Stomach (tissue), 9 donors: ENCODE data around the gene SLC39A6. TPM values are rescaled to one million over a fixed set of nuclear protein-coding genes. Genes with fewer than 3 reads are reported as not detected.

Source experiments
- DNase-seq, 2 donors: peaks; one replicate each; pipeline versions ENCODE4 v3.0.0 to v3.0.0-alpha.2; 2013 to 2019
- H3K27ac ChIP-seq, 5 donors: fragments of 200-600 bp in 4 of 5; sonication (generic) in 4 of 5; one replicate each; pipeline ENCODE4 v1.5.1; 2013 to 2019; ENCODE audit warnings: mild to moderate bottlenecking in 1 of 5, moderate library complexity in 1 of 5
- H3K27me3 ChIP-seq, 3 donors: fragments of 200-600 bp; sonication (generic); one replicate each; pipeline ENCODE4 v1.5.1; 2017 to 2019; ENCODE audit warnings: mixed run types in 1 of 3
- H3K36me3 ChIP-seq, 4 donors: fragments of 200-600 bp; sonication (generic); 1 replicate in 3 of 4; 2 replicates in 1 of 4; pipeline ENCODE4 v1.5.1; 2016 to 2019
- H3K4me1 ChIP-seq, 4 donors: fragments of 200-600 bp; sonication (generic); one replicate each; pipeline ENCODE4 v1.5.1; 2016 to 2019
- H3K4me3 ChIP-seq, 4 donors: fragments of 200-600 bp; sonication (generic) in 3 of 4; one replicate each; pipeline ENCODE4 v1.5.1; 2016 to 2019; ENCODE audit warnings: mild to moderate bottlenecking in 1 of 4
- H3K9me3 ChIP-seq, 4 donors: fragments of 200-600 bp; sonication (generic); one replicate each; pipeline ENCODE4 v1.5.1; 2016 to 2019
- CTCF ChIP-seq, 7 experiments: fragments of 450-650 bp in 4 of 7; fragments of 200-600 bp in 3 of 7; sonication (generic) in 3 of 7; IDR thresholded peaks; one replicate each; pipeline ENCODE4 v1.5.1; 2016 to 2019; ENCODE audit warnings: antibody characterized with exemption in 7 of 7, control low read depth in 2 of 7, mild to moderate bottlenecking in 1 of 7
- EP300 ChIP-seq: sonication (generic); formaldehyde crosslinking; IDR thresholded peaks from one replicate; pipeline ENCODE4 v1.6.1; 2017; ENCODE audit warnings: antibody characterized with exemption
- POLR2A ChIP-seq, 4 donors: fragments of 450-650 bp; IDR thresholded peaks; one replicate each; pipeline ENCODE4 v1.6.1; 2016; ENCODE audit warnings: antibody characterized with exemption in 4 of 4, control low read depth in 2 of 4, mild to moderate bottlenecking in 1 of 4, moderate library complexity in 1 of 4
- POLR2AphosphoS5 ChIP-seq, 3 donors: sonication (generic); formaldehyde crosslinking; IDR thresholded peaks; one replicate each; pipeline ENCODE4 v1.6.1; 2016; ENCODE audit warnings: antibody characterized with exemption in 3 of 3
- WGBS, 5 donors: extraction: QIAGEN DNeasy Blood & Tissue Kit in 3 of 5; methylation state at CpG; one replicate each; pipeline versions ENCODE4 v1.1.5 to v1.1.7; 2013 to 2018; 5-methylcytosine and 5-hydroxymethylcytosine counted together
- intact Hi-C: fragments of 100-400 bp; cut with DNase I; formaldehyde crosslinking; loops from one replicate; pipeline ENCODE4 v1.15.1; 2023; ENCODE audit warnings: low total_unique reads
- polyA plus RNA-seq, 3 donors: library from polyadenylated mRNA; stranded (reverse); fragments of 200-250 nt; gene quantifications; one replicate each; pipeline ENCODE4 v1.2.3, GENCODE V29; 2013
- total RNA-seq, 5 donors: library from RNA; depleted of rRNA; stranded (reverse); fragments of >200 nt; gene quantifications; one replicate each; pipeline versions ENCODE4 v1.1.0 to v1.2.3, GENCODE V29; 2014 to 2016
- donor health status: healthy with polysubstance abuse.
- donor health status: Bipolar disorder and iron deficiency.
- donor health status: healthy.

SLC39A6 gene
- total and polyA plus RNA-seq, 8 donors, result 4.0 to 33.9 (median 12.7) TPM

- WGBS, 5 donors, result 74 to 95% (median 92%) methylated on average over 1 of the region's 1 CpG
- H3K4me1 ChIP-seq, result no peaks in the 10 kb centered on the region
- no peak overlapping the region for H3K4me3 ChIP-seq
- DNase-seq, result no peak
- H3K27ac ChIP-seq, result no peak overlapping the region
- H3K36me3 ChIP-seq, result peaks cover 54 to 99% (median 91%) of the 10 kb centered on the region in 4 donors
- intact Hi-C loops, result no loop called here
- no peaks in the 10 kb centered on the region for H3K27me3 ChIP-seq
- no peak for TF ChIP-seq POLR2A (IDR thresholded peaks at IDR 0.05)
- TF ChIP-seq CTCF (IDR thresholded peaks at IDR 0.05), result no peak
- no peak for TF ChIP-seq EP300
- TF ChIP-seq POLR2AphosphoS5 (IDR thresholded peaks at IDR 0.05), result no peak
- H3K9me3 ChIP-seq, result no peaks in the 10 kb centered on the region
These were observed 33.8 kb upstream of the SLC39A6 start for GRCh38 chr18:36162981-36163380.

GRCh38 chr18:36160959-36161371 is 31.8 kb upstream of the SLC39A6 start:
- Histone ChIP-seq H3K36me3 (peaks cover 56 to 100% (median 93%) of the 10 kb centered on the region in 4 donors), H3K9me3 (no peaks in the 10 kb centered on the region), H3K4me1 (no peaks in the 10 kb centered on the region), H3K27ac (no peak overlapping the region), H3K4me3 (no peak overlapping the region), H3K27me3 (no peaks in the 10 kb centered on the region)
- WGBS, 5 donors, result 75 to 86% (median 77%) methylated on average over 4 of the region's 4 CpGs
- no peak for TF ChIP-seq EP300
- intact Hi-C loops, result no loop called here
- no peak for DNase-seq

DNA sequence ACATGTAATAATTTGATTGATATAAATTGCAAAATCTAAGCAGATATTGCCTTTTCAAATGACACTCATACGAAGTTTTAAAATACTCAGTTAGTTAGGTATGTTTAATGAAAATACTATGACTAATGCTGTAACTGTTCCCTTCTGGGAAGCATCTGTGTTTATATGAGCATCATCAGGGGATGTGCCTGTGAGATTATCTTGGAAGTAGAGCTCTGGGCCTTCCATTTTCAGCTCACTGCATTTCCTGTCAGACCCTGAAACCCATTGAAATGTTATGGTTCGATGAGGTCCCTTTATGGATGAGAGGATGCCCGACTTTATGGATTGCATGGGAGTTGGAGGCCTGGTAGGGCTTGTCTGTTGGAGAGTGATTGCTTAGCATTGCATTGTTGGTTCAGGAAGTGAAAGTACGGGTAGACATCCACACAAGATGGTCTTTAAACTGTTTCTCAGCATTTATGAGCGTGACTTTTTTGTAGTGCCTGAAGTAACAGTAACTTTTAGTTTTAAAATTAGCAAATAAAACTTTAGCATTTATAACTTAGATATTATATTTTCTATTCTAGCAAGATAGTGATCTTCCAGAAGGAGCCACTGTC is 29.2 kb upstream of the SLC39A6 start:
- no peaks in the 10 kb centered on the region for H3K27me3 ChIP-seq
- WGBS, 5 donors, result 70 to 88% (median 83%) methylated on average over 5 of the region's 5 CpGs
- H3K36me3 ChIP-seq, result peaks cover 41 to 99% (median 98%) of the 10 kb centered on the region in 4 donors

DNA sequence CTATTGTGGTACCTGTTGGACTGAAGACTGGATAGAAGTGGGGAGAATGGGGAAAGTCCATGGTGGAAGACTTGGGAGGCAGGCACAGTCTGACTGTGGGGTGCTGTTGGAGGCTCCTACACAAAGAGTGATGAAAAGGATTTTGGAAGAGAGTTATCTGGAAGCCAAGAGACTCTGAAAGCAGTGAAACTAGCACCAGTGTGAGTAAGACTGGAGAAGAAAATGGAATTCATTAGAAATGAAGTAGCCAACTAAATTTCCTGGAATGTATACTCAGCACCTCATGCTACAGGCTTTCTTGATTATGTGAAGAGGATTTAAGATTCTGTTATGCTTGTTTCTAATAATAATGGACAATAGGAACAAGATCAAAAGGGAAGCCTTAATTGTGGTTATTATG is 28.3 kb upstream of the SLC39A6 start:
- no peak for DNase-seq
- Histone ChIP-seq H3K4me1 (no peaks in the 10 kb centered on the region), H3K27ac (no peak overlapping the region), H3K4me3 (no peak overlapping the region), H3K27me3 (no peaks in the 10 kb centered on the region), H3K36me3 (peaks cover 41 to 100% (median 99%) of the 10 kb centered on the region in 4 donors), H3K9me3 (no peaks in the 10 kb centered on the region)
- TF ChIP-seq CTCF (IDR thresholded peaks at IDR 0.05) (no peak), POLR2A (IDR thresholded peaks at IDR 0.05) (no peak), EP300 (no peak), POLR2AphosphoS5 (IDR thresholded peaks at IDR 0.05) (no peak)
- intact Hi-C loops, result no loop called here

More for the DNA sequence above, 29.2 kb upstream of the SLC39A6 start:
- intact Hi-C loops, result no loop called here
- Histone ChIP-seq H3K9me3 (no peaks in the 10 kb centered on the region), H3K4me1 (no peaks in the 10 kb centered on the region), H3K4me3 (no peak overlapping the region), H3K27ac (peak overlapping the region in 1 of 5 donors; percentile 16)
- TF ChIP-seq CTCF (IDR thresholded peaks at IDR 0.05) (no peak), POLR2A (IDR thresholded peaks at IDR 0.05) (no peak), POLR2AphosphoS5 (IDR thresholded peaks at IDR 0.05) (peak in 1 of 3 donors; percentile 7)
- no peak for DNase-seq
